Loucy (cell line): ENCODE measurements around the gene SMOC2.

Source experiments
- H2AFZ ChIP-seq: fragments of 200-600 bp; sonication (generic); 2 replicates; pipeline ENCODE4 v1.6.0; 2016; ENCODE audit warnings: antibody characterized with exemption, mild to moderate bottlenecking, low read length, moderate library complexity
- H3F3A ChIP-seq: fragments of 200-600 bp; 2 replicates; pipeline ENCODE4 v1.6.0; 2016; ENCODE audit warnings: antibody characterized with exemption, low read depth, mild to moderate bottlenecking
- H3K27me3 ChIP-seq: fragments of 200-600 bp; sonication (generic); 2 replicates; pipeline ENCODE4 v1.6.1; 2014; ENCODE audit warnings: low read length, mild to moderate bottlenecking; ENCODE audit not compliant: insufficient read depth, poor library complexity, severe bottlenecking
- H3K36me3 ChIP-seq: fragments of 200-600 bp; sonication (generic); 2 replicates; pipeline ENCODE4 v1.6.1; 2016; ENCODE audit warnings: low read length; ENCODE audit not compliant: insufficient read depth
- H3K4me1 ChIP-seq: fragments of 200-600 bp; sonication (generic); 2 replicates; pipeline ENCODE4 v1.5.1; 2014; ENCODE audit warnings: low read length, mild to moderate bottlenecking; ENCODE audit not compliant: insufficient read depth, poor library complexity, severe bottlenecking
- H3K4me2 ChIP-seq: fragments of 200-600 bp; sonication (generic); 2 replicates; pipeline ENCODE4 v1.6.0; 2014; ENCODE audit warnings: antibody characterized with exemption, low read length, low read depth, mild to moderate bottlenecking; ENCODE audit not compliant: poor library complexity, severe bottlenecking
- H3K4me3 ChIP-seq: fragments of 200-600 bp; sonication (generic); 2 replicates; pipeline ENCODE4 v1.5.1; 2014; ENCODE audit warnings: low read length, mild to moderate bottlenecking, mixed read lengths; ENCODE audit not compliant: poor library complexity, severe bottlenecking
- H3K79me2 ChIP-seq: fragments of 200-600 bp; sonication (generic); 2 replicates; pipeline ENCODE4 v1.6.1; 2014; ENCODE audit warnings: low read length; ENCODE audit not compliant: insufficient read depth
- H3K9ac ChIP-seq: fragments of 200-600 bp; sonication (generic); 2 replicates; pipeline ENCODE4 v1.6.0; 2014; ENCODE audit warnings: mild to moderate bottlenecking, low read depth, low read length, moderate library complexity; ENCODE audit not compliant: poor library complexity, severe bottlenecking
- H3K9me2 ChIP-seq: fragments of 200-600 bp; sonication (generic); replicated peaks from 2 replicates; pipeline ENCODE4 v1.6.1; 2016; ENCODE audit warnings: low read depth, low read length, mixed read lengths
- H3K9me3 ChIP-seq: fragments of 200-600 bp; sonication (generic); 2 replicates; pipeline ENCODE4 v1.6.1; 2014; ENCODE audit warnings: mild to moderate bottlenecking, antibody characterized with exemption, low read length, low read depth; ENCODE audit not compliant: insufficient read depth
- H4K20me1 ChIP-seq: fragments of 200-600 bp; sonication (generic); 2 replicates; pipeline ENCODE4 v1.6.0; 2014; ENCODE audit warnings: antibody characterized with exemption, low read length, mild to moderate bottlenecking; ENCODE audit not compliant: insufficient read depth, poor library complexity, severe bottlenecking
- CTCF ChIP-seq: fragments of 200-600 bp; sonication (generic); conservative IDR thresholded peaks from 2 replicates; pipeline ENCODE4 v1.5.1; 2014; ENCODE audit warnings: mild to moderate bottlenecking, antibody characterized with exemption, low read length
- EZH2phosphoT487 ChIP-seq: fragments of 200-600 bp; IDR thresholded peaks from 2 replicates; pipeline ENCODE4 v1.6.1; 2018; ENCODE audit warnings: antibody characterized with exemption, mild to moderate bottlenecking, moderate library complexity, borderline replicate concordance

The SMOC2 gene

GRCh38 chr6:168418711-168419121 lies 22.3 kb upstream of the SMOC2 start:
- H2AFZ ChIP-seq, result no peak overlapping the region
- H3K9me3 ChIP-seq, result peaks cover 18% of the 10 kb centered on the region; the same call in 1 of the 2 replicates
- no peak overlapping the region for H3K9ac ChIP-seq
- H3K4me1 ChIP-seq, result no peaks in the 10 kb centered on the region
- H3K27me3 ChIP-seq, result no peaks in the 10 kb centered on the region
- TF ChIP-seq CTCF (no peak), EZH2phosphoT487 (no peak)
- H3F3A ChIP-seq, result no peaks in the 10 kb centered on the region
- no peak overlapping the region for H3K4me3 ChIP-seq
- no peaks in the 10 kb centered on the region for H3K36me3 ChIP-seq
- H3K4me2 ChIP-seq, result no peak overlapping the region
- H3K9me2 ChIP-seq, result no peaks in the 10 kb centered on the region
- H3K79me2 ChIP-seq, result no peaks in the 10 kb centered on the region
- H4K20me1 ChIP-seq, result no peaks in the 10 kb centered on the region

DNA sequence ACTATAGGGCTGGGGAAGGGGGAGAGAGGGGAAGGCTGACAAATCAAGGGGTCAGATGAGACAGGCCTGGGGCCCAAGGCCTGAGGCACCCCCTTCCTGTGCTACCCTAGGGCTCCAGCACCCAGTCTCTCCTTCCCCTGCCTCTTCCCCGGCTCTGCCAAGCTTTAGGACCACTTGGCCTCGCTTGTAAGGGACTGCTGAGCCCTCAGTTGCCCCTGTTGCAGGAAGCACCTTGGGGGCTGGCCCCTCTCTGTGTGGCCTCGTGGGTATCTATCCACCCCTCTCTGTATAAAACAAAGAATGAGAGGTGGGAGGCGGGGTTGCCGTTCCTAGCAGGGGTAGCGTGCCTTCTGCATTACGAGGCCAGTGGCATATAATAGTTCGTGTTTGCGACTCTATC lies 21.4 kb upstream of the SMOC2 start:
- Histone ChIP-seq H3K4me2 (no peak overlapping the region), H2AFZ (no peak overlapping the region), H3K9me2 (no peaks in the 10 kb centered on the region), H3K27me3 (no peaks in the 10 kb centered on the region), H3K4me1 (no peaks in the 10 kb centered on the region), H3K79me2 (no peaks in the 10 kb centered on the region), H4K20me1 (no peaks in the 10 kb centered on the region), H3K9ac (no peak overlapping the region), H3K9me3 (peaks cover 14% of the 10 kb centered on the region; the same call in 1 of the 2 replicates), H3K36me3 (no peaks in the 10 kb centered on the region), H3F3A (no peaks in the 10 kb centered on the region), H3K4me3 (no peak overlapping the region)
- TF ChIP-seq CTCF (no peak), EZH2phosphoT487 (no peak)

GRCh38 chr6:168420084-168420483 lies 20.9 kb upstream of the SMOC2 start:
- Histone ChIP-seq H3K36me3 (no peaks in the 10 kb centered on the region), H2AFZ (no peak overlapping the region), H3K4me1 (no peaks in the 10 kb centered on the region), H4K20me1 (no peaks in the 10 kb centered on the region), H3K4me2 (no peak overlapping the region), H3K9ac (no peak overlapping the region), H3K9me3 (peaks cover 10% of the 10 kb centered on the region; the same call in 1 of the 2 replicates), H3K4me3 (no peak overlapping the region), H3K27me3 (no peaks in the 10 kb centered on the region), H3K79me2 (no peaks in the 10 kb centered on the region), H3K9me2 (no peaks in the 10 kb centered on the region), H3F3A (no peaks in the 10 kb centered on the region)
- TF ChIP-seq CTCF (no peak), EZH2phosphoT487 (no peak)
